ENCODE results near the gene WDR7. TPM values are rescaled to one million over a fixed set of nuclear protein-coding genes. Genes with fewer than 3 reads are reported as not detected.

Gene WDR7
- total and polyA plus RNA-seq, 9 of the 15 experiments (the other 6 are each of a cell fraction or from before 2014, with no cell fraction given): 1.4 to 9.4 (median 5.3) TPM

- Histone ChIP-seq H3K9me1 (ENCODE audit: control insufficient read depth, insufficient read depth, low read length) (no peaks in the 10 kb centered on the region), H3K36me3 (ENCODE audit: control insufficient read depth, insufficient read depth, low read length) (no peaks in the 10 kb centered on the region), H3K4me3 (no peak overlapping the region), H3K4me2 (ENCODE audit: insufficient read depth, low read length) (no peak overlapping the region), H2AFZ (ENCODE audit: low read depth, low read length) (no peak overlapping the region), H4K20me1 (replicated peaks; ENCODE audit: control insufficient read depth, insufficient read depth, low read length) (no peaks in the 10 kb centered on the region), H3K27ac (ENCODE audit: extremely low read depth, low read depth, low read length) (no peak overlapping the region), H3K79me2 (ENCODE audit: control insufficient read depth, insufficient read depth, low read length) (peaks cover under 1% of the 10 kb centered on the region; the same call in 2 of the 3 replicates), H3K9me3 (replicated peaks; ENCODE audit: control insufficient read depth, insufficient read depth, low read depth, low read length) (peaks cover 4% of the 10 kb centered on the region; the same call in 1 of the 2 replicates), H3K27me3 (ENCODE audit: control insufficient read depth in 2 of 2, insufficient read depth in 2 of 2, low read length in 2 of 2) (no peaks in the 10 kb centered on the region), H3K4me1 (replicated peaks in 1 of 2; ENCODE audit: control insufficient read depth in 2 of 2, insufficient read depth in 2 of 2, low read length in 2 of 2) (peaks cover 0 to 8% of the 10 kb centered on the region in 2 experiments; a peak in 4 of 5 replicates), H3K9ac (ENCODE audit: insufficient read depth in 1 of 2, low read depth in 2 of 2, low read length in 2 of 2) (no peak overlapping the region)
- CTCF ChIA-PET (ENCODE audit: low intra/inter-chr PET ratio): no interaction called here
- intact Hi-C loops (cut with micrococcal nuclease): no loop called here
- 12% methylated on average over 2 of the region's 3 CpGs for WGBS (ENCODE audit: insufficient coverage, low coverage, missing lambda C conversion rate)
- in situ Hi-C loops (cut with MboI): no loop called here
- ATAC-seq: no peak
- no TSS peak for BruUV-seq (replicated peaks)
- no peak for DNase-seq (ENCODE audit: extremely low read depth in 1 of 4, low spot score in 3 of 4)
- POLR2A ChIA-PET: no interaction called here
- FAIRE-seq: no peak
- TF ChIP-seq NELFE (IDR thresholded peaks at IDR 0.05; ENCODE audit: insufficient read depth, insufficient read length) (no peak), MTA3 (IDR thresholded peaks at IDR 0.05; ENCODE audit: borderline replicate concordance) (no peak), ZNF589 (CRISPR knock-in tag; IDR thresholded peaks at IDR 0.05; ENCODE audit: low read depth) (no peak), KAT2B (IDR thresholded peaks at IDR 0.05; ENCODE audit: low read depth, low read length) (no peak), KLF10 (CRISPR knock-in tag; IDR thresholded peaks at IDR 0.05) (no peak), ZKSCAN8 (CRISPR knock-in tag; IDR thresholded peaks at IDR 0.05) (no peak), ZNF395 (CRISPR knock-in tag; IDR thresholded peaks at IDR 0.05) (no peak), TAF7 (tag; IDR thresholded peaks at IDR 0.05) (no peak), HDGF (IDR thresholded peaks at IDR 0.05) (no peak)
- TF ChIP-seq, protein P1, sequence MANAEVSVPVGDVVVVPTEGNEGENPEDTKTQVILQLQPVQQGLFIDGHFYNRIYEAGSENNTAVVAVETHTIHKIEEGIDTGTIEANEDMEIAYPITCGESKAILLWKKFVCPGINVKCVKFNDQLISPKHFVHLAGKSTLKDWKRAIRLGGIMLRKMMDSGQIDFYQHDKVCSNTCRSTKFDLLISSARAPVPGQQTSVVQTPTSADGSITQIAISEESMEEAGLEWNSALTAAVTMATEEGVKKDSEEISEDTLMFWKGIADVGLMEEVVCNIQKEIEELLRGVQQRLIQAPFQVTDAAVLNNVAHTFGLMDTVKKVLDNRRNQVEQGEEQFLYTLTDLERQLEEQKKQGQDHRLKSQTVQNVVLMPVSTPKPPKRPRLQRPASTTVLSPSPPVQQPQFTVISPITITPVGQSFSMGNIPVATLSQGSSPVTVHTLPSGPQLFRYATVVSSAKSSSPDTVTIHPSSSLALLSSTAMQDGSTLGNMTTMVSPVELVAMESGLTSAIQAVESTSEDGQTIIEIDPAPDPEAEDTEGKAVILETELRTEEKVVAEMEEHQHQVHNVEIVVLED (CRISPR knock-in tag; IDR thresholded peaks at IDR 0.05): no peak
- TF ChIP-seq, protein P2, sequence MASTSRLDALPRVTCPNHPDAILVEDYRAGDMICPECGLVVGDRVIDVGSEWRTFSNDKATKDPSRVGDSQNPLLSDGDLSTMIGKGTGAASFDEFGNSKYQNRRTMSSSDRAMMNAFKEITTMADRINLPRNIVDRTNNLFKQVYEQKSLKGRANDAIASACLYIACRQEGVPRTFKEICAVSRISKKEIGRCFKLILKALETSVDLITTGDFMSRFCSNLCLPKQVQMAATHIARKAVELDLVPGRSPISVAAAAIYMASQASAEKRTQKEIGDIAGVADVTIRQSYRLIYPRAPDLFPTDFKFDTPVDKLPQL (IDR thresholded peaks at IDR 0.05; ENCODE audit: extremely low read depth, insufficient read length): no peak
Measured at GRCh38 chr18:56643381-56643780, 7.8 kb upstream of the WDR7 start.

Data from K562 (cell line).